Right lobe of liver (tissue), 6 donors: ENCODE measurements around the gene PATE3. TPM values are rescaled to one million over a fixed set of nuclear protein-coding genes. Genes with fewer than 3 reads are reported as not detected.

Source experiments
- ATAC-seq, 4 donors: fragments of 200-7000 bp; cut with Tn5 transposase; one replicate each; pipeline ENCODE4 v1.9.1; 2020; ENCODE audit warnings: mild to moderate bottlenecking in 4 of 4, moderate library complexity in 4 of 4
- DNase-seq, 3 donors: peaks; one replicate each; pipeline ENCODE4 v3.0.0-alpha.2; 2020
- H3K27ac ChIP-seq, 3 donors: fragments of 200-600 bp; one replicate each; pipeline ENCODE4 v1.8.0; 2022
- H3K27me3 ChIP-seq, 2 donors: fragments of 200-600 bp; one replicate each; pipeline ENCODE4 v1.8.0; 2022
- H3K36me3 ChIP-seq, 4 donors: fragments of 200-600 bp; sonication (generic) in 1 of 4; one replicate each; pipeline versions ENCODE4 v1.5.1 to v1.8.0; 2017 to 2022; ENCODE audit warnings: control low read depth in 1 of 4
- H3K4me1 ChIP-seq, 4 donors: fragments of 200-600 bp; sonication (generic) in 1 of 4; one replicate each; pipeline versions ENCODE4 v1.5.1 to v1.8.0; 2017 to 2022; ENCODE audit warnings: control low read depth in 1 of 4
- H3K4me3 ChIP-seq, 3 donors: fragments of 200-600 bp; one replicate each; pipeline ENCODE4 v1.8.0; 2022
- H3K9me3 ChIP-seq, 4 donors: fragments of 200-600 bp; sonication (generic) in 1 of 4; one replicate each; pipeline versions ENCODE4 v1.5.1 to v1.8.0; 2017 to 2022; ENCODE audit warnings: control low read depth in 1 of 4
- POLR2A ChIP-seq: fragments of 450-650 bp; IDR thresholded peaks from one replicate; pipeline ENCODE4 v1.6.1; 2017; ENCODE audit warnings: antibody characterized with exemption, mild to moderate bottlenecking
- WGBS: methylation state at CpG from one replicate; pipeline ENCODE4 v1.1.6; 2018; ENCODE audit warnings: low coverage, low lambda C conversion rate; ENCODE audit not compliant: insufficient coverage; ENCODE audit errors: missing lambda C conversion rate; 5-methylcytosine and 5-hydroxymethylcytosine counted together
- intact Hi-C, 2 donors: fragments of 100-400 bp; cut with DNase I; formaldehyde crosslinking; loops; one replicate each; pipeline versions ENCODE4 v1.11.2 to v1.14.1; 2022
- total RNA-seq, 6 experiments: library from RNA; depleted of rRNA in 2 of 6; stranded (reverse); fragments of >200 nt in 2 of 6; fragmentation: NEBNext Ultra II Directional in 3 of 6; extraction: Animal tissue kit (Norgen Biotek cat#: 25700) in 3 of 6; gene quantifications; one replicate each; pipeline versions ENCODE4 v1.1.0 to v1.2.4, GENCODE V29; 2016 to 2023
- TF ChIP-seq, protein P1 (sequence below), 4 donors: fragments of 200-600 bp in 3 of 4; fragments of 450-650 bp in 1 of 4; IDR thresholded peaks; one replicate each; pipeline versions ENCODE4 v1.5.1 to v1.8.0; 2016 to 2022; ENCODE audit warnings: antibody characterized with exemption in 4 of 4, mild to moderate bottlenecking in 2 of 4
- donor health status: DM: no; HTN: yes; CAD: no.
- donor health status: DM: no; HTN: no; CAD: no.
- donor health status: DM: no; HTN: no; CAD: no.
- donor health status: DM: no; HTN: yes; CAD: no.
- donor health status: DM: no; HTN: yes; CAD: no.

PATE3 gene
- total RNA-seq, 6 experiments from 2014 or later, result not detected

DNA sequence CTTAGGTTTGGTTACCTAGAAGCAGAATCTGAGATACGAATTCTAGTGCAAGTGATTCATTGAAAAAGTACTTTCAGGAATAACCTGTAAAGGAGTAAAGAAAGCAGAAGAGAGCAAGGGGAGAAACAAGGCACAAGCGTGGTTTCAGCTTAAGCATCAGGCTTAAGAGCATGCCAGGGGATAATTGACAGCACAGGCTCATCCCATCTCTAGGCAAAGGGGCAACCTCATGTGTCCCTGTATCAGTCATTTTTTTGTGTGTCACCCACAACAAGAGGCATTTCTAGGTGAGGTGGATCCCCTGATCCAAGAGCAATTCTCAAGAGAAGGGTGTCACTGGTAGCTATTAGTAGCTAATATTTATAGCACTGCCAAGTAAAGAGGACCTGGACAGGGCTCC is 17.3 kb upstream of the PATE3 start:
- Histone ChIP-seq H3K36me3 (no peaks in the 10 kb centered on the region), H3K27me3 (no peaks in the 10 kb centered on the region), H3K4me1 (no peaks in the 10 kb centered on the region), H3K27ac (no peak overlapping the region), H3K4me3 (no peak overlapping the region), H3K9me3 (no peaks in the 10 kb centered on the region)
- no peak for DNase-seq
- no peak for ATAC-seq
- intact Hi-C loops, result no loop called here
- 50% methylated on average over 2 of the region's 2 CpGs for WGBS
- TF ChIP-seq, protein P1, sequence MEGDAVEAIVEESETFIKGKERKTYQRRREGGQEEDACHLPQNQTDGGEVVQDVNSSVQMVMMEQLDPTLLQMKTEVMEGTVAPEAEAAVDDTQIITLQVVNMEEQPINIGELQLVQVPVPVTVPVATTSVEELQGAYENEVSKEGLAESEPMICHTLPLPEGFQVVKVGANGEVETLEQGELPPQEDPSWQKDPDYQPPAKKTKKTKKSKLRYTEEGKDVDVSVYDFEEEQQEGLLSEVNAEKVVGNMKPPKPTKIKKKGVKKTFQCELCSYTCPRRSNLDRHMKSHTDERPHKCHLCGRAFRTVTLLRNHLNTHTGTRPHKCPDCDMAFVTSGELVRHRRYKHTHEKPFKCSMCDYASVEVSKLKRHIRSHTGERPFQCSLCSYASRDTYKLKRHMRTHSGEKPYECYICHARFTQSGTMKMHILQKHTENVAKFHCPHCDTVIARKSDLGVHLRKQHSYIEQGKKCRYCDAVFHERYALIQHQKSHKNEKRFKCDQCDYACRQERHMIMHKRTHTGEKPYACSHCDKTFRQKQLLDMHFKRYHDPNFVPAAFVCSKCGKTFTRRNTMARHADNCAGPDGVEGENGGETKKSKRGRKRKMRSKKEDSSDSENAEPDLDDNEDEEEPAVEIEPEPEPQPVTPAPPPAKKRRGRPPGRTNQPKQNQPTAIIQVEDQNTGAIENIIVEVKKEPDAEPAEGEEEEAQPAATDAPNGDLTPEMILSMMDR (IDR thresholded peaks at IDR 0.05), result no peak
- TF ChIP-seq POLR2A, result no peak

DNA sequence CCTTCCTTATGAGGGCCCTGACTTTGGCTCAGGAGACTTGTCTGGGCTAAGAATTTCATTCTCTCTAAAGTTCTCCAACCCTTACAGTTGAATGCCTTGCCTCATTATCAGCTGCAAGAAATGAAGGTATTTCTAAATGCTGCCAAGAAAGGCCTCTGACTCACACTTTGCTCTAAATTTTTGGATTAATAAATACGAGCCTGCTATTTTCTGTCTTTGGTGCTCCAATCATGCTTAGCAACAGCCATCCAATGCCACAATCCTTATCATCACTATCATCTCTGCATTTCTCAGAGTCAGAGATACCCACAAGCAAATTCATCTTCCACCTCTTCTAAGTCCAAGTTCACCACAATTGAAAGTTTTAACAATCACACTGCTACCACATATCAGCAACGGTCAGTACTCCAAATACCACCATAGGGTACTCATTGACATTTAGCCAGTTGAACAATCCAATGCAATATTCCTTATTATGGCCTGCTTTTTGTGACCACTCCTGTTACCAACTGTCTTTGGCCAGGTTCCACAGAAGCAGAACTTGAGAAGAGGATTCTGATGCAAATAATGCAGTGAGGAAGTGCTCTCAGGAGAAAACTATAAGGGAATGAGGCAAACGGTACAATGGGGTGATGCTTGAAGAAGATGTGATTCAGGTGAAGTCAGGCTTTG is 15.0 kb upstream of the PATE3 start:
- TF ChIP-seq, protein P1 (IDR thresholded peaks at IDR 0.05), result no peak
- TF ChIP-seq POLR2A, result no peak
- Histone ChIP-seq H3K4me3 (no peak overlapping the region), H3K27me3 (no peaks in the 10 kb centered on the region), H3K9me3 (no peaks in the 10 kb centered on the region), H3K36me3 (no peaks in the 10 kb centered on the region), H3K27ac (no peak overlapping the region), H3K4me1 (no peaks in the 10 kb centered on the region)
- WGBS, result 46% methylated on average over 3 of the region's 3 CpGs
- ATAC-seq (no peak), DNase-seq (no peak)
- intact Hi-C loops, result no loop called here

DNA sequence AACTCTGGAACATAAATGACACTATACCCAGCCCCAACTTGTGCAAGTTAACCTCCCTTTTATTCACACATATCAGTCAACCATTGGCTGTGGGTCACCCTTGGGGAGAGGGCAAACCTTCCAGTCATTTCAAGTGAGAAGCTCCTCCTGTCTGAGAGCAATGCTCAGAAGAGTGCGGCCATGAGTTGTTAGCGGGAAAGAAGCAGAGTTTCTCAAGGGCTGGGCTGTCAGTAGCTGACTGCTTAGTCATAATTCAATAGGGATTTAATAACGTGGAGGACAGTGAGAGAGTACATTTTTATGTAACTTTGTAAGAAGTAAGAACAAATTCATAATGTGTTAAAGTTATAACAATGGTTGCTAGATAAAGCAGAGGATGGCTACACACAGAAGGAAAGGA is 14.4 kb upstream of the PATE3 start:
- TF ChIP-seq, protein P1 (IDR thresholded peaks at IDR 0.05), result no peak
- TF ChIP-seq POLR2A, result no peak
- intact Hi-C loops, result no loop called here
- ATAC-seq (no peak), DNase-seq (no peak)
- Histone ChIP-seq H3K27ac (no peak overlapping the region), H3K9me3 (no peaks in the 10 kb centered on the region), H3K36me3 (no peaks in the 10 kb centered on the region), H3K4me1 (no peaks in the 10 kb centered on the region), H3K27me3 (no peaks in the 10 kb centered on the region), H3K4me3 (no peak overlapping the region)
- WGBS, result 60% methylated on average over 3 of the region's 3 CpGs

DNA sequence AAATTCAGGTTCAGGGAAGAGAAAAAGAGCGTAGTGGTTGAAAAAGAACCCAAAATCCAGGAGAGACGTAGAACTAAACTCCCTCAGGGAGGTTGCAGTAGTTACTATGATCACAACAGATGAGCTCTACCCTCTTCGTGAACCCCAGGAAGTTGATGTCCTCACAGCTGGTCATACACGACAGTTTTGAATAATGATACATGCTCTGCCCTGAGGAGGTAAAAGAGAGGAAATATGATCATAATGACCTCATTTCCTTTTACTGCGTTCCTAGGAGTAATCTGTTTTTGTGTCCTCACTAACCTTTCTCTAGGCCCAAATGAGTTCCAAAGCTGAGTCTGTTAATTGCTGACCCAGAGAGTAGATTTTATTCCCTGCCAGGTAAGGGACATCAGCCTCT is 10.6 kb upstream of the PATE3 start:
- no peak overlapping the region for H3K4me3 ChIP-seq
- no peaks in the 10 kb centered on the region for H3K36me3 ChIP-seq
- DNase-seq, result no peak
- whole genome bisulfite sequencing, result 14% methylated on average over 4 of the region's 5 CpGs
- TF ChIP-seq, protein P1 (IDR thresholded peaks at IDR 0.05), result no peak
- no peak for TF ChIP-seq POLR2A
- H3K27ac ChIP-seq, result no peak overlapping the region
- ATAC-seq, result no peak
- H3K27me3 ChIP-seq, result no peaks in the 10 kb centered on the region
- no peaks in the 10 kb centered on the region for H3K4me1 ChIP-seq
- intact Hi-C loops, result no loop called here
- H3K9me3 ChIP-seq, result no peaks in the 10 kb centered on the region

DNA sequence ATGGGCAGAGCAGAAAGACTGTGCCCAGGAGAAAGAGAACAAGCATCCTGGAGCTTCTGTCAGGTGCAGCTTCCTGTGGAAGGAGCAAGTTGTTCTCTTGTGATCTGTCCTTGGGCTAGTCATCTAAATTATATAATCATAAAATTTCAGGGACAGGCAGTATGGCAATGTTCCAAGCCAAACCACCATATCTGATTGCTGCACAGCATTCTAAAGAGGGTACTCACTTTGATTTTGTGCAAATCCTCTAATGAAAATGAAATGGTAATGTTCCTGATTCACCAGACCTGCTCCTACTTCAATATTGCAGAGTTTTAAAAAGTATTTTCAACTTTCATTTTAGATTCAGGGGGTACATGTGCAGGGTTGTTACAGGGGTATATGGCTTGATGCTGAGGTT is 9.2 kb upstream of the PATE3 start, which contains the start of gene PATE2:
TSS of gene PATE2 (minus strand) at position 101 of the 400 bp plus-strand sequence. CDS start at position 46, 55 bp downstream.
- Histone ChIP-seq H3K27ac (no peak within 1 kb of the TSS), H3K36me3 (no peaks in the 10 kb centered on the region), H3K9me3 (no peaks in the 10 kb centered on the region), H3K4me1 (no peaks in the 10 kb centered on the region), H3K4me3 (no peak within 1 kb of the TSS), H3K27me3 (no peaks in the 10 kb centered on the region)
- intact Hi-C loops, result no loop called here
- no peak for ATAC-seq
- DNase-seq, result no peak
- TF ChIP-seq POLR2A, result no peak
- TF ChIP-seq, protein P1 (IDR thresholded peaks at IDR 0.05), result no peak
